Stimulated activated CD4-positive, alpha-beta T cell treated with anti-CD3 and anti-CD28 coated beads, Interleukin-2, amount 100 ng/mL, for 24 hours (primary cell): ENCODE measurements around the gene NDRG3.
"Not testable (repeated sequence)": the region's sequence is repeated elsewhere in the genome, so short reads cannot be mapped to it uniquely, and the experiment has no call there.

Experiments
- DNase-seq, 2 donors: peaks; one replicate each; pipeline ENCODE4 v3.0.0-alpha.2; 2020

Gene NDRG3

GRCh38 chr20:36686944-36687343 lies 58.9 kb downstream of the NDRG3 start:
- no peak for DNase-seq

DNA sequence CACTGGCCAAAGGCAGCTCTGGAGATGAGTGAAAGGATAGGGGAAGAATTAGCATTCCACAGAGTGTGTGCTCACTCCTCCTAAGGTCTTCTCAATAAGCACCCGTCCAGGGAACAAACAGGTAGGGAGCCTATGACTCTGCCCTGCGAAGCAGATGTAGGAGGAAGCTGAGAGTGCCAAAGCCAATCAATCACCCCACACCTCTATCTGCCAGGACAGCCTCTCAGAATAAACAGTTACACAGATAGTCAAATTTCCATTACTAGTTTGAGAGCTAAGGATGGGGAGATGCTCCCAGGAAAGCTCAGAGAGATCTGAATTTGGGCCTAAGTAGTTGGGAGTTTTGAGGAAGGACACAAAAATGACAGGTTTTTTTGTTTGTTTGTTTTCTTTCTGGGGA lies 59.4 kb downstream of the NDRG3 start:
- DNase-seq, result no peak

DNA sequence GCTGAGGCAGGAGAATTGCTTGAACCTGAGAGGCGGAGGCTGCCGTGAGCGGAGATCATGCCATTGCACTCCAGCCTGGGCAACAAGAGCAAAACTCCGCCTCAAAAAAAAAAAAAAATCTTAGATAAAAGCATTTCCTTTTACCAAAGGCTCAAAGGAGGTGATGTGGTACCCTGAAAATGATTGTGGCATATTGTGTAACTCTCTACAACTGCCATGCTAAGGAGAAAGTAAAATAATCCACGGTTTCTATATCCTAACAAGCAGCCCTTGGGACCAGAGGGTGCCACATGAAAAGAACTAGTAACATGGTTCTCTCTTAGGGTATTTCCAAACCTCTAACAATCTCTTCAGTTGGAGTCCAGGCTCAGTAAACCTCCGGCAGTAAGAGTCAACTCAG lies 61.1 kb downstream of the NDRG3 start:
- DNase-seq, result no peak

- no peak for DNase-seq
Measured at GRCh38 chr20:36682311-36682710, 63.6 kb downstream of the NDRG3 start.

- no peak for DNase-seq
Measured at GRCh38 chr20:36677422-36677771, 68.5 kb downstream of the NDRG3 start.

GRCh38 chr20:36676701-36677421 lies 69.0 kb downstream of the NDRG3 start:
- DNase-seq, result no peak

DNA sequence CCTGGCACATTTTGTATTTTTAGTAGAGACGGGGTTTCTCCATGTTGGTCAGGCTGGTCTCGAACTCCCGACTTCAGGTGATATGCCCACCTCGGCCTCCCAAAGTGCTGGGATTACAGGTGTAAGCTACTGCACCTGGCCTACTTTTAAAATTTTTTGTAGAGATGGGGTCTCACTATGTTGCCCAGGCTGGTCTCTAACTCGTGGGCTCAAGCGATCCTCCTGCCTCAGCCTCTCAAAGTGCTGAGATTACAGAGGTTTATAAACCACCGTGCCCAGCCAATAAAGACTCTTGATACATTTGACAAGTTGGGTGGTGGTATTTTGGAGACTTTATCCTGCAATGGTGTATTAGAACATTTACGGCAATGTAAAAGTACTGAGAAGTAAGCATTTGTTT lies 70.3 kb downstream of the NDRG3 start:
- not testable (repeated sequence) for DNase-seq

DNA sequence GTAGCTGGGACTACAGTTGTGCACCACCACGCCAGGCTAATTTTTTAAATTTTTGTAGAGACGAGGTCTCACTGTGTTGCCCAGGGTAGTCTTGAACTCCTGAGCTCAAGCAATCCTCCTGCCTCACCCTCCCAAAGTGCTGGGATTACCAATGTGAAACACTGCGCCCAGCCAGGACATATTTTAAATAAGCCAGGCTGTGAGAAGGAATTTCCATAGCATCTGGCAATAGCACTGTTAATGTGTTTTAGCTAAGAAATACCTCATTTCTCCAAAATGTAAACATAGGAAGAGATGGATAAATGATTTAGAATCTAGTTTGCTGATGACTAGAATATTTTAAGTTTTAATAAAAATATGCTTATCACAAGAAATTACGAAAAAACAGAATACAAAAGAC lies 72.9 kb downstream of the NDRG3 start:
- no peak for DNase-seq

DNA sequence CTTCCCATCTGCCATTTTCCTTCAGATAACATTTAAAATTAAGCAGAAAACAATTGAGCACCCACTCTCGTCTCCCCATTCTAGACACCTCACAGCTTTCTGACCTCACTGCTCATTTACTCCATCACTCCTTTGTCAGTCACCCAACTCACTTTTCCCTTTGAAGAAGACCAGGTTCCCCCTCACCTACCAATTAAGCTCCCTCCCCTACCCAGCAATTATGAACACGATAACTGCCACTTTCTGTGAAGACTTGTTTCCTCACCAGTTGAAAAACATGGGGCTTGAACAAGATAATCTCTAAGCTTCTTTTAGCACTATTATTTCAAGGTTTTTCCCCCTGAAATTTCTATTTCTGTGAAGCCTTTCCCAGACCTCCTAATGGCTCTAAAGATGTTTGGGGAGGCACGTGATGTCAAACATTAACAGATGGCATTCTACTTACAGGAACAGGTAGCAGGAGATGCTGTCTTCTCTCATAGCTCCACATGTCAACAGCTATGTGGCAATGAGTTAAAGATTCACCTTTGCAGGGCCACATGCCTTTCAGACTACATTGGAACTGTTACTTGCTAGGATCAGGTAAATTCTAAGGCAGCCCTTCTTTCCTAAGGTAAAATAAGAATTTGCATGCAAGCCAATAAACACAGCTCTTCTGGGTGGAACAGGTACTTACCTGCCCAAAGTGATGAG lies 75.1 kb downstream of the NDRG3 start:
- DNase-seq, result no peak

- no peak for DNase-seq
Measured at GRCh38 chr20:36666181-36666740, 79.6 kb downstream of the NDRG3 start.

- no peak for DNase-seq
Measured at GRCh38 chr20:36663031-36663430, 82.9 kb downstream of the NDRG3 start.

GRCh38 chr20:36658300-36658699 lies 87.6 kb downstream of the NDRG3 start:
- no peak for DNase-seq

GRCh38 chr20:36656733-36657132 lies 89.2 kb downstream of the NDRG3 start:
- DNase-seq, result no peak

- no peak for DNase-seq
Measured at GRCh38 chr20:36655004-36655403, 90.9 kb downstream of the NDRG3 start.

- DNase-seq, result no peak
Measured at GRCh38 chr20:36654506-36654905, 91.4 kb downstream of the NDRG3 start.

DNA sequence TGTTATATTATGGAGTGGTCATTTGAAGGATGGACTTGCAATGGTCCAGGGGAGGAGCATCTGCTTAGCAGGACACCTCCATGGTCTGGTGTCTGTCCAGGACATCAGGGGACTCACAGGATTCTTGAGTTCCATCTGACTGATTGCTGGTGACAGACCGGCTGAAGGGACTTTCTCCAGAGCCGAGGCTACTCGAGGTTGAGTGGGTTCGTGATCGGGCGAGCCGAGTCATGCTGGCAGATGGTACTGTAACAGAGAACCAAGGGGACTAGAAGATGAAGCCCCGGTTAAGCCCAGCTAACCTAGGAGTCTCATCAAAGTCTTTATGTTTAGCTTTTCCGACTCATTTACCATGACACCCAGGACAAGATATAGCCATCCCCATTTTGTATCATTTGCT lies 92.4 kb downstream of the NDRG3 start:
- no peak for DNase-seq

- no peak for DNase-seq
Measured at GRCh38 chr20:36647196-36648121, 98.4 kb downstream of the NDRG3 start.

GRCh38 chr20:36646678-36647077 lies 99.2 kb downstream of the NDRG3 start:
- DNase-seq, result no peak

DNA sequence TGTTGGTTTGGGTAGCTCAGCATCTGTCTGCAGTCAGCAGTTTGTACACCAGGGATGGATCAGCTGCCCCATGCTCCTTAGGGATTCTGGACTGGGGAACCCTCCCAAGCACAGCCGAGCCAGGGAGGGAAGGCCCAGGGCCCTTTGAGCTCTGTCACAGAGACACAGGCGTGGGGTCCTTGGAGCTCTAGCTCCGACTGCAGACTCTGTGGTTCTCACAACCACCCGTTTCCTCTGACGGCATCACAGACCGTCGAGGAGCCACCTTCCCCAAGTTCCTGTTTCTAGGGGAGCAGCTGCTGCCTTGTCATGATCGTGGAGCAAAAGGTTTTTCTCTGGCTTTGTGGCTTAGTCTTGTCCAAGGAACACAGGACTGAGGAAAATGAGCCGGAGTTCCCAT lies 99.9 kb downstream of the NDRG3 start, which contains the start of gene SLA2:
SLA2 (minus strand) TSS at position 199 of the 400 bp plus-strand sequence. CDS start 4,861 bp downstream, outside the sequence.
- peak; percentile 65 to 66 for DNase-seq

GRCh38 chr20:36645353-36645752 lies 100.5 kb downstream of the NDRG3 start:
- DNase-seq, result peak in 1 of 2 donors; percentile 11

DNA sequence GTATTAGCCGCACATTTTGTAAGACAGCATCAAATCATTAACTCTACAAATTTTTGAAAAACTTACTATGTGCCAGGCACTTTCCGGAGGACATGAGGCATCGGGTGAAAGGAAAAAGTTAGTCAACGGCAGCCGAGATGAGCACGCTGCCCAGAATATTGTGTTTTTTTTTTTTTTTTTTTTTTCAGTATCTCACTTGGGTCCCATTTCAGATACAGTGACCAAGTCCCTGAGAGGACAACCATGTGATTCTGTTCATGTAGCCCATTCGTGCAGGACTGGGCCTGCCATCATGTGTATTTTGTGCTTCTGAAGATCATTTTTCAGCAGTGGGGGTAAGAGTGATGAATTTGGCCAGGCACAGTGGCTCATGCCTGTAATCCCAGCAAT lies 101.2 kb downstream of the NDRG3 start:
- peak; percentile 51 to 56 for DNase-seq

GRCh38 chr20:36644032-36644705 lies 101.7 kb downstream of the NDRG3 start:
- peak; percentile 61 to 68 for DNase-seq

DNA sequence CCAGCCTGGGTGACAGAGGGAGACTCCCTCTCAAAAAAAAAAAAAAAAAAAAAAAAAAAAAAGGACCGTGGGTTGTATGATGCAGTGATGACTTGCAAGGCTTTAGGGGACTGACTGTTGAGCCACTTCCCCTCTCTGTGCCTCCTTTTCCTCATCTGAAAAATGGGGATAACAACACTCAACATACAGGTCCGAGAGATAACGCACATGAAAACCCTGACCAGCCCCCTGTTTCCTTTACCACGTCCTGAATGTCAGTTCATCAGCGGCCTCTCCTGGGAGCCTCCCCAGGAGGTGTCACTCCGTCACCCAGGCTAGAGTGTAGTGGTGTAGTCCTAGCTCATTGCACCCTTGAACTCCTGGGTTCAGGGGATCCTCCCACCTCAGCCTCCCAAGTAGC lies 103.8 kb downstream of the NDRG3 start:
- DNase-seq, result no peak
